Ecto neural progenitor cell (in vitro differentiated cells): ENCODE data around the gene XIRP1.
A peak's percentile ranks its signal among the peaks of the same experiment; 100 is the strongest.
"Not testable (repeated sequence)": the region's sequence is repeated elsewhere in the genome, so short reads cannot be mapped to it uniquely, and the experiment has no call there.

Source experiments
- DNase-seq: peaks from one replicate; pipeline ENCODE4 v3.0.0-alpha.2; 2018; ENCODE audit warnings: low spot score

XIRP1 gene

DNA sequence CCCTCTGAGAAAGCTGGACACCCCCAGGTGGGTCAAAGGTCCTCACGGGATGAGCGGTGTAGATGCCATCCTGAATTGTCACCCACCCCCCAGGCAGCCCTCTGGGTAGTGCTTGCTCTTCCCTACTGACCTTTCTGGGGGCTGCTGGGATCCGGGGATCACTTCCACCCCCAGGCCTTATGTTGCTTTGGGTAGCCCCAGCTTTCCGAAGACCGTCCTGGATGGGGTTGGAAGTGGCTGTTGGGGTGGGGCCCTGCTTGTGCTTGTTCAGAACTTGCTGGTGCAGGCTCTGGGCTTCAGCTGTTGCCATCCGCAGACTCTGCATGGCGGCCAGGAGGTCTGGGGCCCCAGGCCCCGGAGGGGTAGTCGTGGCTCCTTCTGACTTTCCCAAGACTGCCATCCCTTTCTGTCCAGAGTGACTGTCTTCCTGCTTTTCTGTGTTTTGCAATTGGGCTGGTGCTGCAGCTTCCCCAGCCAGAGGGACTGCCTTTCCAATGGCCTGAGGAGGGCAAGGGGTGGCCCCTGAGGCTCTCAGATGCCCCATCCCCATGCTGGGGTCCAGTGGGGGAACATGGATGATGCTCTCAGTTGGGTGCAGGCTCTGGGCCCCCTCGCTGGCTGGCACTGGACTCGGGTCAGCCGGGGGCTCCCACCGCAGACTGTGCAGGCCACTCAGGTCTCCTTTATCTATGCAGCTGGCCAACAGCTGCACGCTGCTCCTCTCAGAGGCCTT is 6.3 kb downstream of the XIRP1 start:
- DNase-seq: no peak

DNA sequence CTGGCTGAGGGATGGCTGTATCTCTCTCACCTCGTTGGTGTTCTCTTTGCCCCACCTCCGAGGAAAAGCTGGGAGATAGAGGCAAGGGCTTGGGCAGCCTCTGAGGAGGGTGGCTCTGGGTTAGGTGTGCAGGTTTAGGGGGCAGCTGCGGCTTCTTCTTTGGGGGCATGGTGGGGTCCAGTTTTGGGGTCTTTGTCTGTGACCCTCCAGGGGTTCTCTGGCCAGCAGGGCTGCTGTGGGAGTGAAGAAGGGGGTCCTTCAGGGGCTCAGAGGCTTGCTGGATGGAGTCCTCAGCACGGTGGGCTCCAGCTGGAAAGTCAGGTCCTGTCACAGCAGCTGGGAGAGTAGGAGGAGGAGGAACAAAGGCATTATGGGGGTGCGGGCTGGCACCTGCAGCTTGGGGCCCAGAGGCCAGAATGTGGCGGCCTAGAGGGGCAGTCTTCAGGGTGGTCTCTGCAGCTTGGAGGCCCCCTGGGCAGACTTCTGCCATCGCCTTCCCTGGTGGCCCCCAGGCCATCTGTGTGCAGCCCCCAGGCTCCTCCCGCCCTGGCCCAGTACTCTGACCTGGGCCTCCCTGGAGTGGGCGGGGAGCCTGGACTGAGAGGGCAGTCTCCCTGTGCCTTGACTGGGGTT is 7.0 kb downstream of the XIRP1 start:
- DNase-seq: no peak

GRCh38 chr3:39184968-39185285 is 7.5 kb downstream of the XIRP1 start:
- no peak for DNase-seq

DNA sequence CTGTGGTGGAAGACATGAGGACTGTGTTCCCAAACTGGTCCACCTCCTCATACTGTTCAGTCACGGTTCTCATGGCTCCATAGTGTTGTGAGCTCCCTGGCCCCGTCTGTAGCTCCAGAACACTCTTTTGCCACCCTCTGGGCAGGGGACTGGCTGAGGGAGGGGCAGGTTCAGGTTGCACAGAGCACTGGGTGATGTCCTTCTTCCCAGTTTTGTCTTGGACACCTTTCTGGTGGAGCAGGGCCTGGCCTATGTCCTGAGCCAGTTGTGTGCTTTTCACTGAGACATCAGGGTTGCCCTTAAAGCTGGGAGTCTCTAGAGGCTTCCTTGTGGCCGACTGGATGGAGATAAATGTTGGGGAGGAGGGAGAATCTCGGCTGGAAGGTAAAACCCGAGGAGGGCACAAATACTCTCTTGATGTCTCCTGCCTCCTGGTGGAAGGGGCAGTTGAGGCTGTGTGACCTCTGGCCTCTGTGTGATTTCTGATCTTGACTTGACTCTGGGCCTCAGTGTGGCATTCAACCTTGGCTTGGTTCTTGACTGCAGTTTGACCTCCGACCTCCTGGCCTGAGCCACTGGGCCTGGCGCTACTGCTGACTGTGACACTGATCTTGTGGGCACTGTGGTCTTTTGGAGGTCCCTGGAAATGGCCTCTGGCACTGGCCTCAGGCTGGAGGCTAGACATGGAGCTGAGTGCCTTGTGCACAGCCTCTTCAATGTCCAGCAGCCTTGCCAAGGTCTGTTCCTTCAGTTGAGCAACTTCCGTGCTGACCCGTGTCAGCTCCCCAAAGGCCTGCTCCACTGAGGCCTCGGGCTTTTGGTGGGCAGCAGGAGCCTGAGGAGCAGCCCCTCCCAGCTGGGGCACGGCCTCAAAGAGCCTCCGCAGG is 8.1 kb downstream of the XIRP1 start:
- DNase-seq: no peak

DNA sequence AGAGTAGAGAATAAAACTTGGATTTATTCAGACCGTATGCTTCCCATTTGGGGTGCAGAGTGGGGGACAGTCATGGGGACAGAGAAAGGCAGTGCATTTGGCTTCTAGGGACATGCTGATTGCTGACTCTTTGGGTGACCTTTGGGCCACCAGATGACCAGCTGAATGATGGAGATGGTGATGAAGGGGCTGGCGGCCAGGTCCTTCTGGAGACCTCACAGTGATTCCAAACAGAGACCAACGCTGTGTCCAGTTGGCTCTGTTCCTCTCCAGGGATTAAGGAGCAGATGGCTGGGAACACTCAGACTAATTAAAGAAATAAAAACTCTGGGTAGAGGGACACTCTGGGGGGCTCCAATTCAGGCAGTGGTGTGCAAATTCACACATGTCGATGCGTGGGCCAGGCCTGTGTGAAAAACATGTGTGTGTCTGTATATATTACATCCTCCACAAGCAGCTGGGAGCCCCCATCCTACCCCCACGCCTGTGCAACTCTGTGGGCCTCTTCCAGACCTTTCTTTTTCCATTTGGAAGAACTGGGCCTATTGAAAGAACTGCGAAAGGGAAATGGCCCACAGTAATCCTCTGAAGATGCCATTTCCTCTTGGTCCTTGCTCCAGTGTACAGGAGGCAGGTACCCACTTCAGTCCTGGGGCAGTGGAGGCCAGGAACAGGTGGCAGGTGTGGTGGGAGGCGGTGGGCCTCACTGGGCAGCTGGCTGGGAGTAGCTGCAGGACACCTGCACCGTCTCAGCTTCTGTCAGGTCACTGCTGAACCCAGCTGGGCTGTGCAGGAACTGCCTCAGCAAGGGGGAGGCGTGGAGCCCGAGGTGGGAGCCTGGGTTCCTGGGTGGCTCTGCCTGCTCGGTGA is 8.9 kb downstream of the XIRP1 start:
- no peak for DNase-seq

DNA sequence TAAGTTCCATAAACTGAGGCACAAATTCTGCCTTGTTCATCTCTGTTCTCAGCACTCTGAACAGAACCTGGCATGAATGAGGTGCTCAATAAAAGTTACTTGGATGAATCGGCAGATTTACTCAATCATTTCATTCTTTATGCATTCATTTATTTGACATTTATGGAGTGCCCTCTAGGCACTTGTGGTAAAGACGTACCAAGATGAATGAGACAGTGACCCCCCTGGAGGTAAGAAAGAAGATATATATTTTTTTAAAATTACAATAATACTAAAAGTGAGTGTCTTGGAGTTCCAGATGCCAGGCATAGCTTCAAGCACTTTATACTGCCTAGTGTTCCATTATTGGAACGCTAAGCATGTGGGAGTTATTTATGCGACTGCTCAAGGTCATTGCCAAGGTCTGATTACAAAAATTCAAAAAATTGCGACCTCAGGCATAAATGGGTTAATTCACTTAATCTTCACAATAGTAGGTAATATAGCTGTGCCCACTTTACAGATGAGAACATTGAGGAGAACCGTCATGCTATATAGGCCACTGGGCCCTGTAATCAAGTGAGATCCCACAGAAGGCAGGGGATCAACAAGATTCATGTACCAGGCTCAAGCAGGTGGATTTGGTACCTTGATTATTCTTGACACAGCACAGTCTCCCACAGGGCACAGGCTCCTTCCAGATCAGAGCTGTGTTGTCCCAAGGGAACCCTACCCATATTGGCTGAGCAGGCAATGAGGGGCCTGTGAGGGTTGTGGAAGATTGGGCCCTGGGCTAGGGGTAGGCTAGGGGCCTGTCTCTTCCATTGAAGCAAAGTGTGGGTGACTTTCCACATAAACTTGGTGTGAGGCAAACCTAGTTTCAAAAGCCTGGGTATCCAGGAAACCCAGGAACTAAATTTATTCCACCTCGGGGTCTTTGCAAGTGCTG is 10.7 kb downstream of the XIRP1 start:
- no peak for DNase-seq

GRCh38 chr3:39180546-39181346 is 11.6 kb downstream of the XIRP1 start:
- DNase-seq: peak; percentile 93

DNA sequence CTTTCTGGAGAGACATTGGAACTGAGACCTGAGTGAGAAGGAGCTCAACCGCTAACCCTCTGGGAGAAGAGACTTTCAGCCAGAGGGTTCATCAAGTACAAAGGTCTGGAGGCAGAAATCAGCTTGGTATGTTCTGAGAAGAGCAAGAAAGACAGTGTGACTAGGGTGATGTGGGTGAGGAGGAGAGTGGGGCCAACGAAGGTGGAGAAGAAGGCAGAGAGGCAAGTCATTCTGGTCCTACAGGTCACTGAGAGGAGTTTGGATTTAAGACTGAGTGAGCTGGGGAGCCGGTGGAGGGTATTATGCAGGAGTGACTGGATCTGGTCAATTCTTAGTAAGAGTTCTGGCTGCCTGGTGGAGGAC is 12.2 kb downstream of the XIRP1 start:
- DNase-seq: no peak

DNA sequence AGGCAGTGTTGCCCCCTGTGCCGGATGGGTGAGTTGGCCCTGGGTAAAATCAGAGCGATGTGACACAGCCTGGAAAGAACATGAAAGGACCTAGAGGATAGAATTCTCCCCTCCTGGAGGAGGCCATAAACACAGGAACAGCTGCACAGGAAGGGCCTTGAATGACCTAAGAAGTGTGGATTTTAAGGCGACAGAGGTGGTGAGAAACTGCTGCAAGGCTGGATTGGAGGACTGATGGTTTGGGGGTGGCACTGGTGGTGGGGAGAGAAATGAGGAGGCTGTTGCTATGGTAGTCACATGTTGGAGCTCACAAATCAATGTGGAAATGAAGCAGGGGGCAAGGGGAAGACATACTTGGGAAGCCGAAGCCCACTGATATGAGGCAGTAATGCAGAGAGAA is 13.8 kb downstream of the XIRP1 start:
- DNase-seq: no peak

- DNase-seq: peak; percentile 80
Measured at GRCh38 chr3:39177708-39178332, 14.6 kb downstream of the XIRP1 start.

- no peak for DNase-seq
Measured at GRCh38 chr3:39176025-39176714, 16.2 kb downstream of the XIRP1 start.

DNA sequence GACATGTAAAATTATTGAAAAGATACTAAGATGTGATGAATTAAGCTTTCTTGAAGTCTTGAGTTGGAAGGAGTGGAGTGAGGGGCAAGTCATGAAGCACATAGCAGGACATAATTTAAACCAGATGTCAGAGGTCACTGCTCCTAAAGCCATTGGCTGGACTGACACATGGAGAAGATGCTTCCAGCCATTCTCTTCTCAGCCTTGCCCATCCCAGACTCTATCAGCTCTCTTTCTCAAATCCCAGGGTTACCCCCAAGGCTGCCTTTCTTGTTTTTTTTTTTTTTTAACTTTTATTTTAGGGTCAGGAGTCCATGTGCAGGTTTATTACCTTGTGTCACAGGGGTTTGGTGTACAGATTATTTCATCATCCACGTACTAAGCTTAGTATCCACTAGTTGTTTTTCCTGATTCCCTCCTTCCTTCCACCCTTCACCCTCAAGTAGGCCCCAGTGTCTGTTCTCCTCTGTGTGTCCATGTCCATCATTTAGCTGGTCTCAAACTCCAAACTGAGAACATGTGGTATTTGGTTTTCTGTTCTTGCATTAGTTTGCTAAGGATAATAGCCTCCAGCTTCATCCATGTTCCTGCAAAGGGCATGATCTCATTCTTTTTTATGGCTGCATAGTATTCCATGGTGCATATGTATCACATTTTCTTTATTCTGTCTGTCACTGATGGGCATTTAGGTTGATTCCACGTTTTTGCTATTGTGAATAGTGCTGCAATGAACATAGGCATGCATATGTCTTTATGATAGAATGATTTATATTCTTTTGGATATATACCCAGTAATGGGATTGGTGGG is 18.9 kb downstream of the XIRP1 start:
- DNase-seq: no peak

GRCh38 chr3:39171860-39172259 is 20.5 kb downstream of the XIRP1 start:
- DNase-seq: no peak

GRCh38 chr3:39170877-39171276 is 21.5 kb downstream of the XIRP1 start:
- DNase-seq: not testable (repeated sequence)

DNA sequence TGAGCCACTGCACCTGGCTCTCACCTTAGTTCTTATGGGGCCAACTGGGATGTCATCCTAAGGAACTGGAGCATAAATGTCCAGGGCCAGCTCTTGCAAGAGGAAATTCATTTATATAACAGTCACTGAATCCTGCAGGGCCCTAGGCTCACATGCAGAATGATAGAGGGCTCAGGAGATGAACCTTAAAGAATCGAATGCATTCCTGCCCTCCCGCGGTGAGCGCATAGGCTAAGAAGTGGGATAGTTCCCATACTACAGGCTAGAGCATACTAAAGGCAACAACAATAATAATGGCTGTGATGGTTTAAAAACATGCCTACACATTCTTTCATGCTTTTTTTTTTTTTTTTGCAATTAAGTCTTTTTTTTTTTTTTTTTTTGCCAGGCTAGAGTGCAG is 21.9 kb downstream of the XIRP1 start:
- DNase-seq: no peak

DNA sequence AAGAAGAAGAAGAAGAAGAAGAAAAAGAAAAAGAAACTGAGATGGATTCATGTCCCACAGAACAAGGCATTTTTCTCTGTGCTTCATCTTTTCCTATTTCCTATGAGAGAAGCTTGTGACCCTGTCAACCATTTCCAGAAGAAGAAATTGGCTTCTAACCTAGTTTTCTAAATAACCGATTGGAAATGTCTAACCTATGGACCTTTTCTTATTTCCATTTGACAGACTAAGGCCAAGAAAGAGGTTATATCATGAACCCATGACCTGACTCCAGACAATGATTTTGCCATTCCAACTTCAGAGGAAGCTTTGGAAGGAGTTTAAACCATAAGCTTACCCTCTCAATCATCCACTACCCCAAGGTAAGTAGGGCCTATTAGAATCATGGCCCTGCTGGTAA is 22.7 kb downstream of the XIRP1 start:
- DNase-seq: no peak

DNA sequence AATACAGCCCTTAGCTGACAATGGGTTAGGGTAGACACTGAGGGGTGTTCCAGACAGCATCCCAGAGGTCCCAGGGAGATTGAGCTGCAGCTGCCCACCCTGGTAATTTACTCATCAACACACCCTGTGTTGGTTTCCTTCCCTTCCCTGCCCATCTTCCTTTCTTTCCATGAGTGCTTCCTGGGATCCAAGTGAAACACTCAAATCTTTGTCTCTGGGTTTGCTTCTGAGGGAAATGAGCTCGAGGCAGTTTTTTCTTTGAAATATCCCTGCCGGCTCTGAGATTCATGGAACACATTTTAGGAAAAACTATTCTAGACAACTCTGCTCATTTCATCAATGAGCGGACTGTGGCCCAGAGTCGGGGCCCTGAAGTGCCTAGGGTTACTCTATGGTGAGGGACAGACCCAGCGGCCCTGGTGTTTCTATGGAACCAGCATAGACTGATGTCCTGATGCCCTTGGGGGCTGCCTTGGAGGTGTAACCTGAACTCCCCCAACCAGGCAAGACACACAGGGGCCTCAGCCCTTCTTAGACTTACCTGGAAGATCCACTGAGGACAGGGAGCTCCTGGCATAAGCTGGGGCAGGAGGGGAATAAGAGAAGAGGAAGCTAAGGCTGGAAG is 24.1 kb downstream of the XIRP1 start:
- DNase-seq: no peak
